SU-DHL-6 (cell line): ENCODE measurements around the gene CAPN1.
A peak's percentile ranks its signal among the peaks of the same experiment; 100 is the strongest.

ENCODE experiments used
- H2AFZ ChIP-seq: fragments of 200-600 bp; sonication (generic); 2 replicates; pipeline ENCODE4 v1.6.1; 2014; ENCODE audit warnings: low read depth, mild to moderate bottlenecking, moderate library complexity, mixed read lengths, antibody characterized with exemption, low read length; ENCODE audit not compliant: severe bottlenecking
- H3F3A ChIP-seq: fragments of 200-600 bp; shearing (Covaris generic); 2 replicates; pipeline ENCODE4 v1.6.0; 2016; ENCODE audit warnings: antibody characterized with exemption, mild to moderate bottlenecking; ENCODE audit not compliant: insufficient read depth
- H3K27ac ChIP-seq: fragments of 200-600 bp; sonication (generic); 2 replicates; pipeline ENCODE4 v1.5.1; 2016; ENCODE audit warnings: low read depth, mild to moderate bottlenecking, low read length, moderate library complexity, mixed read lengths
- H3K27me3 ChIP-seq: fragments of 200-600 bp; sonication (generic), shearing (Covaris generic); 2 replicates; pipeline ENCODE4 v1.6.0; 2014; ENCODE audit warnings: mild to moderate bottlenecking, low read length
- H3K36me3 ChIP-seq: fragments of 200-600 bp; sonication (generic); 2 replicates; pipeline ENCODE4 v1.6.1; 2014; ENCODE audit warnings: mild to moderate bottlenecking, low read length, mixed read lengths
- H3K4me2 ChIP-seq: fragments of 300-600, 200-600 bp; shearing (Covaris generic), sonication (generic); 2 replicates; pipeline ENCODE4 v1.6.0; 2014; ENCODE audit warnings: low read length, low read depth, mild to moderate bottlenecking; ENCODE audit not compliant: poor library complexity, severe bottlenecking
- H3K4me3 ChIP-seq: fragments of 200-600 bp; sonication (generic); 2 replicates; pipeline ENCODE4 v1.5.1; 2014; ENCODE audit warnings: antibody characterized with exemption, low read length, mild to moderate bottlenecking, mixed read lengths; ENCODE audit not compliant: insufficient read depth, poor library complexity, severe bottlenecking
- H3K79me2 ChIP-seq: fragments of 200-600 bp; sonication (generic); 2 replicates; pipeline ENCODE4 v1.6.1; 2014; ENCODE audit warnings: mild to moderate bottlenecking, low read length, moderate library complexity; ENCODE audit not compliant: insufficient read depth
- H3K9ac ChIP-seq: fragments of 200-600 bp; sonication (generic); 2 replicates; pipeline ENCODE4 v1.7.0; 2014; ENCODE audit warnings: mild to moderate bottlenecking, low read length
- H3K9me2 ChIP-seq: fragments of 200-600 bp; sonication (generic); replicated peaks from 2 replicates; pipeline ENCODE4 v1.6.1; 2014; ENCODE audit warnings: low read length; ENCODE audit not compliant: insufficient read depth
- H3K9me3 ChIP-seq: fragments of 200-600 bp; sonication (generic); 2 replicates; pipeline ENCODE4 v1.6.1; 2014; ENCODE audit warnings: low read length, mixed read lengths; ENCODE audit not compliant: insufficient read depth
- H4K20me1 ChIP-seq: fragments of 200-600 bp; sonication (generic); 2 replicates; pipeline ENCODE4 v1.6.1; 2014; ENCODE audit warnings: low read depth, mild to moderate bottlenecking, antibody characterized with exemption, low read length, moderate library complexity, mixed read lengths
- CTCF ChIP-seq: fragments of 200-600 bp; sonication (generic); IDR thresholded peaks from one replicate; pipeline ENCODE4 v1.5.1; 2017; ENCODE audit warnings: antibody characterized with exemption, mild to moderate bottlenecking, low read length, moderate library complexity; ENCODE audit not compliant: insufficient read depth, poor library complexity, severe bottlenecking
- EZH2phosphoT487 ChIP-seq: fragments of 200-600 bp; sonication (generic), shearing (Covaris generic); conservative IDR thresholded peaks from 2 replicates; pipeline ENCODE4 v1.6.1; 2018; ENCODE audit warnings: mild to moderate bottlenecking, antibody characterized with exemption, low read length, moderate library complexity, mixed read lengths

CAPN1 gene

GRCh38 chr11:65260302-65260701, 78.6 kb downstream of the CAPN1 start:
- TF ChIP-seq CTCF (no peak), EZH2phosphoT487 (no peak)
- Histone ChIP-seq H3K4me2 (no peak overlapping the region), H3K27me3 (no peaks in the 10 kb centered on the region), H3K9ac (no peak overlapping the region; the same call in 1 of the 2 replicates), H3K36me3 (no peaks in the 10 kb centered on the region), H3K9me2 (no peaks in the 10 kb centered on the region), H3K4me3 (no peak overlapping the region), H2AFZ (no peak overlapping the region), H4K20me1 (no peaks in the 10 kb centered on the region), H3K79me2 (peaks cover 35% of the 10 kb centered on the region), H3K9me3 (no peaks in the 10 kb centered on the region), H3F3A (peaks cover 9% of the 10 kb centered on the region; the same call in 1 of the 2 replicates), H3K27ac (no peak overlapping the region)

- H3K27me3 ChIP-seq: no peaks in the 10 kb centered on the region
- H3K4me3 ChIP-seq: peak overlapping the region; percentile 79
- no peaks in the 10 kb centered on the region for H4K20me1 ChIP-seq
- no peaks in the 10 kb centered on the region for H3K9me2 ChIP-seq
- peak overlapping the region; percentile 93 for H3K4me2 ChIP-seq
- H3K79me2 ChIP-seq: peaks cover 42% of the 10 kb centered on the region
- peak overlapping the region; percentile 30 for H2AFZ ChIP-seq
- H3K27ac ChIP-seq: peak overlapping the region; percentile 54
- peak overlapping the region; percentile 97 for H3K9ac ChIP-seq
- H3K36me3 ChIP-seq: no peaks in the 10 kb centered on the region
- TF ChIP-seq CTCF (no peak), EZH2phosphoT487 (no peak)
- no peaks in the 10 kb centered on the region for H3K9me3 ChIP-seq
- peaks cover 9% of the 10 kb centered on the region; the same call in 1 of the 2 replicates for H3F3A ChIP-seq
Observed at GRCh38 chr11:65260756-65261590, 79.2 kb downstream of the CAPN1 start.
